Upper lobe of left lung (tissue), 6 donors: Measurements from ENCODE around the gene CTTNBP2. TPM values are rescaled to one million over a fixed set of nuclear protein-coding genes. Genes with fewer than 3 reads are reported as not detected.

Experiments
- ATAC-seq, 2 donors: fragments of 200-7000 bp; cut with Tn5 transposase; one replicate each; pipeline ENCODE4 v1.9.1; 2022; ENCODE audit warnings: mild to moderate bottlenecking in 2 of 2, moderate library complexity in 2 of 2; ENCODE audit not compliant: low FRiP score in 2 of 2
- DNase-seq, 2 donors: peaks; one replicate each; pipeline ENCODE4 v3.0.0-alpha.2; 2019 to 2020
- H3K27ac ChIP-seq, 4 donors: fragments of 200-600 bp; sonication (generic); one replicate each; pipeline ENCODE4 v1.5.1; 2016 to 2019
- H3K27me3 ChIP-seq, 4 donors: fragments of 200-600 bp; sonication (generic); one replicate each; pipeline ENCODE4 v1.5.1; 2017 to 2019
- H3K36me3 ChIP-seq, 4 donors: fragments of 200-600 bp; sonication (generic); one replicate each; pipeline ENCODE4 v1.5.1; 2016 to 2019
- H3K4me1 ChIP-seq, 4 donors: fragments of 200-600 bp; sonication (generic); one replicate each; pipeline ENCODE4 v1.5.1; 2018 to 2019
- H3K4me3 ChIP-seq, 4 donors: fragments of 200-600 bp; sonication (generic); one replicate each; pipeline ENCODE4 v1.5.1; 2017 to 2019; ENCODE audit warnings: mild to moderate bottlenecking in 2 of 4, moderate library complexity in 1 of 4
- H3K9me3 ChIP-seq, 4 donors: fragments of 200-600 bp; sonication (generic); one replicate each; pipeline ENCODE4 v1.5.1; 2018 to 2019
- CTCF ChIP-seq, 6 experiments: fragments of 450-650 bp in 4 of 6; fragments of 200-600 bp in 2 of 6; sonication (generic) in 2 of 6; IDR thresholded peaks; one replicate each; pipeline ENCODE4 v1.5.1; 2016 to 2019; ENCODE audit warnings: antibody characterized with exemption in 6 of 6
- EP300 ChIP-seq, 4 donors: sonication (generic); formaldehyde crosslinking; IDR thresholded peaks; one replicate each; pipeline ENCODE4 v1.5.1; 2017; ENCODE audit warnings: antibody characterized with exemption in 4 of 4, control low read depth in 2 of 4
- POLR2A ChIP-seq, 4 donors: fragments of 450-650 bp; IDR thresholded peaks; one replicate each; pipeline ENCODE4 v1.5.1; 2016 to 2017; ENCODE audit warnings: antibody characterized with exemption in 4 of 4, mild to moderate bottlenecking in 2 of 4
- POLR2AphosphoS5 ChIP-seq, 2 donors: sonication (generic); formaldehyde crosslinking; IDR thresholded peaks; one replicate each; pipeline ENCODE4 v1.5.1; 2017; ENCODE audit warnings: antibody characterized with exemption in 2 of 2
- WGBS, 2 donors: methylation state at CpG; one replicate each; pipeline ENCODE4 v1.1.5; 2017 to 2018; 5-methylcytosine and 5-hydroxymethylcytosine counted together
- total RNA-seq, 6 donors: library from RNA; depleted of rRNA in 4 of 6; stranded (reverse); fragments of >200 nt in 4 of 6; gene quantifications; one replicate each; pipeline versions ENCODE4 v1.1.0 to v1.2.1, GENCODE V29; 2016 to 2021
- donor health status: DM: no; HTN: no; CAD: no; lungs with moderate emphysema.
- donor health status: DM: no; HTN: yes; CAD: no; lungs with severe emphysema.

CTTNBP2 gene
- total RNA-seq, 6 donors from 2014 or later = 3.3 to 7.0 (median 5.1) TPM

DNA sequence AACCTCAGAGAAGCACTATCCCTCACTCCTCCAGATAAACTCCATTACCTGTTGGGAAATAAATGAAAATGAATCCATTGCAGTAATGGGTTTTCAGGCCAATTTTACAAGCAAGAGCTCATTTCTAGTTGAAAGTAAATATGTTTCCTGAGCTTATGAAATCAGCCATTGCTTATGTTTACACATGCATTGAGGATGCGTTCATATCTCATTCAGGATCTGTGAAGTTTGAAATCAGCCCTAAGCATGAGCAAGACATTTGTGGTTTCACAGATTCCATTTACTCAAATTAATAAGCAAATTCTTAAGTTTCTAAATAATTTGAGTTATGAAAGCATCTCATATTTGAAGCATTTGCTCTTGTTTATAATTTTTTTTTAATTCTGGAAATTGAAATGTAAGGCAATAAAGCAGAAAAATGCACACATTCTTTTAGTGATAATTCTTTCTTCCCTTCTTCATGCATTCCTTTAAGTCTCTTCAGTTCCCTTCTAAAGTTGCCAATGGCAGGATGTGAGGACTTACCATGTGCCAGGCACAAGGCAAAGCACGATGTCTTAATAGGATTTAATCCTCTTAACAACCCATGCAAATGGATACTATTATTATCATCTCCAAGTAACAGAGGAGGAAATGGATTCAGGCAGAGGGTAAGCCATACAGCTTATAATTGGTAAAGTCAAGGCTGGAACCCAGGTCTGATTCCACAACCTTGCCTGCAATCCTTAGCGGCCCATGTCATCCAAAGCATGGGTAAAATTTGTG, 35.0 kb upstream of the CTTNBP2 start:
- ATAC-seq (no peak), DNase-seq (no peak)
- TF ChIP-seq POLR2AphosphoS5 (IDR thresholded peaks at IDR 0.05) = no peak
- no peak for TF ChIP-seq POLR2A (IDR thresholded peaks at IDR 0.05)
- TF ChIP-seq EP300 (IDR thresholded peaks at IDR 0.05) = no peak
- TF ChIP-seq CTCF (IDR thresholded peaks at IDR 0.05) = no peak
- 52 to 69% methylated on average over 3 of the region's 3 CpGs for WGBS, 2 donors
- Histone ChIP-seq H3K9me3 (no peaks in the 10 kb centered on the region), H3K4me1 (no peaks in the 10 kb centered on the region), H3K27me3 (no peaks in the 10 kb centered on the region), H3K36me3 (no peaks in the 10 kb centered on the region), H3K4me3 (no peak overlapping the region), H3K27ac (no peak overlapping the region)

DNA sequence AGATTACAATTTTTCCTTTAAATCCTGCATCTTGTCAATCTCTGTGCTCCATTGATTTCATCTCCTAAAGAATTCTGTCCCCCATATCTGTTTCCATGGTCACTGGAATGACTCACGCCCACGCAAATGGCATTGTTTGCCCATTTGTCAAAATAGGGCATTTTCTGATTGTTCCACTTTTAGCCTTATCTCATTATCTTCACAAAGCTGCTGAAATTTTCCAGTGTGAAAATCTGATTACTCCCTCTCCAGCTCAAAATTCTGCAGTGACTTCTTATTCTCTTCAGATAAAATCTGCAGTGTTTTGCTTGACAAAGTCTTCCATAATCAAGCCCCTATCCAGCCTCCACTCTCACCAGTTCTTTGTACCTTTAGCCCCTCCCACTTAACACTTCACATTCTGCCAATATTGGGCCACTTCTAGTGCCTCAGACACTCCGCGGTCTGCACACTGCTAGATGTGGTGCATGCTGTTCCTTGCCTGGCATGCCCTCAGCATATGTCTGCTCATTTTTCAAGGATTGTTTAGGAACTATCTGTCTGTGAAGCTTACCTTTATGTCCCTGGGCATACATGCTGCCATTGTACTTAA, 33.9 kb upstream of the CTTNBP2 start:
- no peak for ATAC-seq
- Histone ChIP-seq H3K27me3 (no peaks in the 10 kb centered on the region), H3K36me3 (no peaks in the 10 kb centered on the region), H3K9me3 (no peaks in the 10 kb centered on the region), H3K4me3 (no peak overlapping the region), H3K27ac (no peak overlapping the region), H3K4me1 (no peaks in the 10 kb centered on the region)
- no peak for DNase-seq
- TF ChIP-seq CTCF (IDR thresholded peaks at IDR 0.05) (no peak), EP300 (IDR thresholded peaks at IDR 0.05) (no peak), POLR2AphosphoS5 (IDR thresholded peaks at IDR 0.05) (no peak), POLR2A (IDR thresholded peaks at IDR 0.05) (no peak)
- WGBS, 2 donors = 71 to 72% methylated on average over 4 of the region's 4 CpGs

DNA sequence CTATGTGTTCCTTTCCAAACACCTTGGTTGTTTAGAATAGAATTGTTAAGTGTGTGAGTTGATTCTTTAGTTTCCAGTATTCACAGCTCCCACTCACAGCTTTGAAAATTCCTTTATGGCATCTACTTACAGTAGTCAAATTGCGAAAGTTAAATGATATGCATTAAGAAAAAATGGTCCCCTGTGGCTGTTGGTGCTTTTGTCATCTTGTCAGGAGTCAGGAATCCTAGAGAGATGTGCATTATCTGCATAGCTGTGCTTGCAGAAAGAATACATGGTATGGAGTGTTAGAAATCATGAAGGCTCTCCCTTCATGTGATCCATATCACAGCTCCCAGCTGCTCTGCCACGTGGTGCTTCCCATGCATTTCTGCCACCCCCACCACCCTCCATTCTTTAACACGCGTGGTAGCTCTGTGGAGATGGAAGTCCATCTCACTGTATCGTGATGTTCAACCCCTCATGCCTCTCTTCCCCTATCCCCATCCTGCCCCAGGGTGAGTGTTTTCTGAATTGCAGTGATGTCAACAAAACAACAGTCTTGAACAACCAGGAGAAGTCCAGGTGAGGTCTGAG, 29.2 kb upstream of the CTTNBP2 start:
- H3K27ac ChIP-seq = no peak overlapping the region
- no peaks in the 10 kb centered on the region for H3K36me3 ChIP-seq
- DNase-seq (no peak), ATAC-seq (no peak)
- no peaks in the 10 kb centered on the region for H3K9me3 ChIP-seq
- H3K4me3 ChIP-seq = no peak overlapping the region
- no peak for TF ChIP-seq POLR2AphosphoS5 (IDR thresholded peaks at IDR 0.05)
- no peak for TF ChIP-seq EP300 (IDR thresholded peaks at IDR 0.05)
- no peak for TF ChIP-seq CTCF (IDR thresholded peaks at IDR 0.05)
- TF ChIP-seq POLR2A (IDR thresholded peaks at IDR 0.05) = no peak
- H3K4me1 ChIP-seq = no peaks in the 10 kb centered on the region
- 85 to 91% methylated on average over 5 of the region's 5 CpGs for whole genome bisulfite sequencing, 2 donors
- H3K27me3 ChIP-seq = no peaks in the 10 kb centered on the region

DNA sequence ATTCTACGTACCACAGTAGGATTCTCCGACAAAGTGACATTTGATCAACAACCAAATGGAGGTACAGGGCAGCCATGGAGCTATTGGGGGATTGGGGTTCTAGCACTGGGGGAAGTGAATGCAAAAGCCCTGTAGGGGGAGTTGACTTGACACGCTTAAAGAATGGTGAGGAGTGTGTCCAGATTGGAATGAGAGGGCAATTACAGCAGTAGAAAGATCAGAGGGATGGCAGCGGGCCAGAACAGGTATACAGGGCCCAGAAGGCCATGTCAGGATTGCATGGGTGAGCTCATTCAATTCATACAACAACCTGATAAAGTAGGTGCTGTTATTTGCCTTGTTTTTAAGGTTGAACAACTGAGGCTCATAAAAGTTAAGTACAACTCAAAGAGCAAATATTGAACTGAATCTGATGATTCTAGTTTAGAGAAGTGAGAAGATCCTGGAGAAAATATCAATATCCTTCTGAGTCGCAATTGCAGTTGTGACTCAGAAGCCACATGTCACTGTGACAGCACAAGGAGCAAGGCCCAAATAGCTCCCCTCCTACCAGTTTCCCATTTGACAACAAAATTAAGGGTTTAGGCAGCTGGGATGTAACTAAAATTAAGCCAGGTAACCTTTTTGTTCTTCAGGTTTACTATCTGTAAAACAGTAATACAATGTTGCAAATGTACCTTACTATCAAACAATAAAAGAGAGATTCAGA, 28.0 kb upstream of the CTTNBP2 start:
- no peaks in the 10 kb centered on the region for H3K4me1 ChIP-seq
- no peaks in the 10 kb centered on the region for H3K27me3 ChIP-seq
- H3K27ac ChIP-seq = no peak overlapping the region
- H3K4me3 ChIP-seq = no peak overlapping the region
- WGBS, 2 donors = 85 to 90% methylated on average over 5 of the region's 5 CpGs
- H3K36me3 ChIP-seq = no peaks in the 10 kb centered on the region
- no peak for DNase-seq
- no peak for ATAC-seq
- H3K9me3 ChIP-seq = no peaks in the 10 kb centered on the region
- no peak for TF ChIP-seq EP300 (IDR thresholded peaks at IDR 0.05)
- TF ChIP-seq POLR2AphosphoS5 (IDR thresholded peaks at IDR 0.05) = no peak

GRCh38 chr7:117896339-117896738, 23.1 kb upstream of the CTTNBP2 start:
- Histone ChIP-seq H3K36me3 (no peaks in the 10 kb centered on the region), H3K9me3 (no peaks in the 10 kb centered on the region), H3K27me3 (no peaks in the 10 kb centered on the region), H3K4me3 (no peak overlapping the region), H3K4me1 (no peaks in the 10 kb centered on the region), H3K27ac (no peak overlapping the region)
- ATAC-seq (no peak), DNase-seq (no peak)
- TF ChIP-seq POLR2A (IDR thresholded peaks at IDR 0.05) = no peak
- TF ChIP-seq POLR2AphosphoS5 (IDR thresholded peaks at IDR 0.05) = no peak
- no peak for TF ChIP-seq CTCF (IDR thresholded peaks at IDR 0.05)
- no peak for TF ChIP-seq EP300 (IDR thresholded peaks at IDR 0.05)
